ENCODE results near the gene FGF14. TPM values are rescaled to one million over a fixed set of nuclear protein-coding genes. Genes with fewer than 3 reads are reported as not detected.

FGF14 gene
- total RNA-seq, 3 donors from 2014 or later = under 0.01 to 0.29 (median under 0.01) TPM

GRCh38 chr13:101970341-101970740 lies 431.5 kb downstream of the FGF14 start:
- intact Hi-C loops (cut with DNase I; ENCODE audit: low total_unique reads) = no loop called here
- no peak overlapping the region for H3K4me3 ChIP-seq
- H3K9me3 ChIP-seq = no peaks in the 10 kb centered on the region
- H3K4me1 ChIP-seq = no peaks in the 10 kb centered on the region
- no peak for TF ChIP-seq CTCF (IDR thresholded peaks at IDR 0.05)
- TF ChIP-seq POLR2AphosphoS5 (IDR thresholded peaks at IDR 0.05) = no peak
- no peak for TF ChIP-seq POLR2A (IDR thresholded peaks at IDR 0.05)
- no peaks in the 10 kb centered on the region for H3K27me3 ChIP-seq
- DNase-seq (ENCODE audit: low spot score in 2 of 2) = no peak
- H3K36me3 ChIP-seq = no peaks in the 10 kb centered on the region
- H3K27ac ChIP-seq = no peak overlapping the region

- H3K36me3 ChIP-seq = no peaks in the 10 kb centered on the region
- H3K27ac ChIP-seq = no peak overlapping the region
- intact Hi-C loops (cut with DNase I; ENCODE audit: low total_unique reads) = no loop called here
- no peaks in the 10 kb centered on the region for H3K27me3 ChIP-seq
- TF ChIP-seq CTCF (IDR thresholded peaks at IDR 0.05) = no peak
- no peak for TF ChIP-seq POLR2A (IDR thresholded peaks at IDR 0.05)
- no peak for TF ChIP-seq POLR2AphosphoS5 (IDR thresholded peaks at IDR 0.05)
- no peak overlapping the region for H3K4me3 ChIP-seq
- DNase-seq (ENCODE audit: low spot score in 2 of 2) = no peak
- H3K4me1 ChIP-seq = no peaks in the 10 kb centered on the region
- no peaks in the 10 kb centered on the region for H3K9me3 ChIP-seq
Observed at GRCh38 chr13:101967781-101968180, 434.1 kb downstream of the FGF14 start.

GRCh38 chr13:101967216-101967615 lies 434.6 kb downstream of the FGF14 start:
- no peak overlapping the region for H3K27ac ChIP-seq
- no peaks in the 10 kb centered on the region for H3K9me3 ChIP-seq
- no peaks in the 10 kb centered on the region for H3K4me1 ChIP-seq
- no peak for TF ChIP-seq POLR2A (IDR thresholded peaks at IDR 0.05)
- TF ChIP-seq CTCF (IDR thresholded peaks at IDR 0.05) = no peak
- no peak for TF ChIP-seq POLR2AphosphoS5 (IDR thresholded peaks at IDR 0.05)
- no peaks in the 10 kb centered on the region for H3K36me3 ChIP-seq
- DNase-seq (ENCODE audit: low spot score in 2 of 2) = no peak
- H3K27me3 ChIP-seq = no peaks in the 10 kb centered on the region
- H3K4me3 ChIP-seq = no peak overlapping the region
- intact Hi-C loops (cut with DNase I; ENCODE audit: low total_unique reads) = no loop called here

- TF ChIP-seq POLR2A (IDR thresholded peaks at IDR 0.05) = no peak
- no peak for TF ChIP-seq POLR2AphosphoS5 (IDR thresholded peaks at IDR 0.05)
- no peak for TF ChIP-seq CTCF (IDR thresholded peaks at IDR 0.05)
- Histone ChIP-seq H3K4me1 (no peaks in the 10 kb centered on the region), H3K27ac (no peak overlapping the region), H3K4me3 (no peak overlapping the region), H3K36me3 (no peaks in the 10 kb centered on the region), H3K27me3 (no peaks in the 10 kb centered on the region), H3K9me3 (no peaks in the 10 kb centered on the region)
- DNase-seq (ENCODE audit: low spot score in 2 of 2) = no peak
- intact Hi-C loops (cut with DNase I; ENCODE audit: low total_unique reads) = no loop called here
Observed at GRCh38 chr13:101965096-101965495, 436.8 kb downstream of the FGF14 start.

GRCh38 chr13:101959016-101959415 lies 442.8 kb downstream of the FGF14 start:
- intact Hi-C loops (cut with DNase I; ENCODE audit: low total_unique reads) = no loop called here
- H3K27me3 ChIP-seq = no peaks in the 10 kb centered on the region
- TF ChIP-seq POLR2A (IDR thresholded peaks at IDR 0.05) = no peak
- no peak for TF ChIP-seq CTCF (IDR thresholded peaks at IDR 0.05)
- no peak for TF ChIP-seq POLR2AphosphoS5 (IDR thresholded peaks at IDR 0.05)
- H3K9me3 ChIP-seq = peaks cover 3 to 6% of the 10 kb centered on the region in 2 donors
- no peak overlapping the region for H3K27ac ChIP-seq
- no peaks in the 10 kb centered on the region for H3K36me3 ChIP-seq
- no peaks in the 10 kb centered on the region for H3K4me1 ChIP-seq
- no peak for DNase-seq (ENCODE audit: low spot score in 2 of 2)
- no peak overlapping the region for H3K4me3 ChIP-seq
